ENCODE results near the gene NRARP. TPM values are rescaled to one million over a fixed set of nuclear protein-coding genes. Genes with fewer than 3 reads are reported as not detected.
"Not testable (repeated sequence)": the region's sequence is repeated elsewhere in the genome, so short reads cannot be mapped to it uniquely, and the experiment has no call there.

Gene NRARP
- total RNA-seq, 1 donor from 2014 or later: 5.1 TPM

GRCh38 chr9:137342482-137342881 is 40.4 kb upstream of the NRARP start:
- no peaks in the 10 kb centered on the region for H3K27me3 ChIP-seq (ENCODE audit: low read depth)
- DNase-seq: no peak
- intact Hi-C loops (cut with micrococcal nuclease): no loop called here
- peaks cover 30% of the 10 kb centered on the region for H3K9me3 ChIP-seq (replicated peaks)
- peaks cover 11% of the 10 kb centered on the region for H3K36me3 ChIP-seq
- H3K4me3 ChIP-seq: no peak overlapping the region
- no peak for TF ChIP-seq CTCF (IDR thresholded peaks at IDR 0.05; ENCODE audit: borderline replicate concordance)
- no peaks in the 10 kb centered on the region for H3K4me1 ChIP-seq
- H3K27ac ChIP-seq (replicated peaks): no peak overlapping the region

- Histone ChIP-seq H3K9me3 (replicated peaks) (peaks cover 30% of the 10 kb centered on the region), H3K4me1 (no peaks in the 10 kb centered on the region), H3K4me3 (no peak overlapping the region), H3K27ac (replicated peaks) (no peak overlapping the region), H3K36me3 (no peaks in the 10 kb centered on the region), H3K27me3 (ENCODE audit: low read depth) (no peaks in the 10 kb centered on the region)
- intact Hi-C loops (cut with micrococcal nuclease): no loop called here
- TF ChIP-seq CTCF (IDR thresholded peaks at IDR 0.05; ENCODE audit: borderline replicate concordance): no peak
- no peak for DNase-seq
Measured at GRCh38 chr9:137341227-137341626, 39.2 kb upstream of the NRARP start.

- H3K36me3 ChIP-seq; intact Hi-C loops (cut with micrococcal nuclease): not testable (repeated sequence)
Measured at GRCh38 chr9:137339908-137340462, 37.9 kb upstream of the NRARP start.

GRCh38 chr9:137339045-137339907 is 37.2 kb upstream of the NRARP start:
- Histone ChIP-seq H3K4me3 (no peak overlapping the region), H3K9me3 (replicated peaks) (peaks cover 28% of the 10 kb centered on the region), H3K36me3 (no peaks in the 10 kb centered on the region), H3K4me1 (no peaks in the 10 kb centered on the region), H3K27me3 (ENCODE audit: low read depth) (no peaks in the 10 kb centered on the region), H3K27ac (replicated peaks) (no peak overlapping the region)
- intact Hi-C loops (cut with micrococcal nuclease): no loop called here
- no peak for DNase-seq
- TF ChIP-seq CTCF (IDR thresholded peaks at IDR 0.05; ENCODE audit: borderline replicate concordance): no peak

More at GRCh38 chr9:137339908-137340462, 37.9 kb upstream of the NRARP start:
- not testable (repeated sequence) for DNase-seq; H3K4me1 ChIP-seq; H3K27ac ChIP-seq (replicated peaks); H3K27me3 ChIP-seq (ENCODE audit: low read depth); H3K4me3 ChIP-seq
- peaks cover 28% of the 10 kb centered on the region for H3K9me3 ChIP-seq (replicated peaks)

- Histone ChIP-seq H3K9me3 (replicated peaks) (peaks cover 17% of the 10 kb centered on the region), H3K27ac (replicated peaks) (no peak overlapping the region), H3K36me3 (no peaks in the 10 kb centered on the region), H3K4me3 (no peak overlapping the region), H3K4me1 (no peaks in the 10 kb centered on the region), H3K27me3 (ENCODE audit: low read depth) (no peaks in the 10 kb centered on the region)
- TF ChIP-seq CTCF (IDR thresholded peaks at IDR 0.05; ENCODE audit: borderline replicate concordance): no peak
- intact Hi-C loops (cut with micrococcal nuclease): no loop called here
- DNase-seq: no peak
Measured at GRCh38 chr9:137336735-137337134, 34.7 kb upstream of the NRARP start.
